MM.1S (cell line): ENCODE results near the gene BTD.

Experiments
- CTCF ChIP-seq: fragments of 300-600 bp; sonication (generic); IDR thresholded peaks from 2 replicates; pipeline ENCODE4 v1.5.1; 2016; ENCODE audit warnings: antibody characterized with exemption, low read length, mixed read lengths
- EZH2 ChIP-seq: fragments of 300-600 bp; sonication (generic); optimal IDR thresholded peaks from 2 replicates; pipeline ENCODE3; 2017; ENCODE audit warnings: low read depth, mild to moderate bottlenecking, antibody characterized with exemption, low read length, mixed read lengths
- EZH2phosphoT487 ChIP-seq: fragments of 300-600 bp; sonication (generic); IDR thresholded peaks from 2 replicates; pipeline ENCODE4 v1.6.1; 2018; ENCODE audit warnings: antibody characterized with exemption, low read length

- no peak for TF ChIP-seq EZH2
- no peak for TF ChIP-seq CTCF
- TF ChIP-seq EZH2phosphoT487: no peak
Observed at GRCh38 chr3:15649341-15649740, 47.8 kb downstream of the BTD start.
